ENCODE data around the gene PMEL.

- TF ChIP-seq CTCF (conservative IDR thresholded peaks at IDR 0.05) (no peak), ZFX (IDR thresholded peaks at IDR 0.05) (no peak)
Observed at GRCh38 chr12:55972911-55973598, 7.2 kb upstream of the PMEL start.
